ENCODE data around the gene GPR132. TPM values are rescaled to one million over a fixed set of nuclear protein-coding genes. Genes with fewer than 3 reads are reported as not detected.

The GPR132 gene
- total RNA-seq, 1 experiment from 2014 or later, result 0.08 TPM

- no peak overlapping the region for H3K27ac ChIP-seq (ENCODE audit: low read length)
- CTCF ChIA-PET, result no interaction called here
- H3K36me3 ChIP-seq (ENCODE audit: control insufficient read depth, insufficient read depth, low read length), result no peaks in the 10 kb centered on the region
- no peaks in the 10 kb centered on the region for H3K27me3 ChIP-seq (ENCODE audit: control insufficient read depth, insufficient read depth, low read length)
- BruUV-seq (replicated peaks), result no TSS peak
- intact Hi-C loops (cut with micrococcal nuclease; ENCODE audit: unreplicated experiment), result no loop called here
- H3K9me3 ChIP-seq (ENCODE audit: control insufficient read depth, insufficient read depth, low read depth, low read length), result no peaks in the 10 kb centered on the region
- POLR2A ChIA-PET, result no interaction called here
- DNase-seq (ENCODE audit: low read depth, low spot score) (no peak), ATAC-seq (no peak)
- peaks cover 4% of the 10 kb centered on the region for H3K4me1 ChIP-seq (ENCODE audit: control insufficient read depth, insufficient read depth, low read length)
- TF ChIP-seq, protein P1, sequence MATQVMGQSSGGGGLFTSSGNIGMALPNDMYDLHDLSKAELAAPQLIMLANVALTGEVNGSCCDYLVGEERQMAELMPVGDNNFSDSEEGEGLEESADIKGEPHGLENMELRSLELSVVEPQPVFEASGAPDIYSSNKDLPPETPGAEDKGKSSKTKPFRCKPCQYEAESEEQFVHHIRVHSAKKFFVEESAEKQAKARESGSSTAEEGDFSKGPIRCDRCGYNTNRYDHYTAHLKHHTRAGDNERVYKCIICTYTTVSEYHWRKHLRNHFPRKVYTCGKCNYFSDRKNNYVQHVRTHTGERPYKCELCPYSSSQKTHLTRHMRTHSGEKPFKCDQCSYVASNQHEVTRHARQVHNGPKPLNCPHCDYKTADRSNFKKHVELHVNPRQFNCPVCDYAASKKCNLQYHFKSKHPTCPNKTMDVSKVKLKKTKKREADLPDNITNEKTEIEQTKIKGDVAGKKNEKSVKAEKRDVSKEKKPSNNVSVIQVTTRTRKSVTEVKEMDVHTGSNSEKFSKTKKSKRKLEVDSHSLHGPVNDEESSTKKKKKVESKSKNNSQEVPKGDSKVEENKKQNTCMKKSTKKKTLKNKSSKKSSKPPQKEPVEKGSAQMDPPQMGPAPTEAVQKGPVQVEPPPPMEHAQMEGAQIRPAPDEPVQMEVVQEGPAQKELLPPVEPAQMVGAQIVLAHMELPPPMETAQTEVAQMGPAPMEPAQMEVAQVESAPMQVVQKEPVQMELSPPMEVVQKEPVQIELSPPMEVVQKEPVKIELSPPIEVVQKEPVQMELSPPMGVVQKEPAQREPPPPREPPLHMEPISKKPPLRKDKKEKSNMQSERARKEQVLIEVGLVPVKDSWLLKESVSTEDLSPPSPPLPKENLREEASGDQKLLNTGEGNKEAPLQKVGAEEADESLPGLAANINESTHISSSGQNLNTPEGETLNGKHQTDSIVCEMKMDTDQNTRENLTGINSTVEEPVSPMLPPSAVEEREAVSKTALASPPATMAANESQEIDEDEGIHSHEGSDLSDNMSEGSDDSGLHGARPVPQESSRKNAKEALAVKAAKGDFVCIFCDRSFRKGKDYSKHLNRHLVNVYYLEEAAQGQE (IDR thresholded peaks at IDR 0.05; ENCODE audit: insufficient read depth in 1 of 2, low read depth in 2 of 2, low read length in 1 of 2), result no peak
- no peak for TF ChIP-seq SIN3A (IDR thresholded peaks at IDR 0.05; ENCODE audit: borderline replicate concordance, insufficient read depth, low read depth, low read length)
- TF ChIP-seq POLR2AphosphoS5 (IDR thresholded peaks at IDR 0.05; ENCODE audit: low read depth, low read length), result no peak
- TF ChIP-seq CTCF (IDR thresholded peaks at IDR 0.05), result no peak
- no peak for TF ChIP-seq TCF7L2 (IDR thresholded peaks at IDR 0.05; ENCODE audit: low read depth, low read length)
- in situ Hi-C loops (cut with HindIII; ENCODE audit: low pct_unique_long_range_greater_than_20kb, low sequenced_read_pairs), result no loop called here
- H3K4me3 ChIP-seq (ENCODE audit: low read depth in 2 of 2, low read length in 2 of 2), result no peak overlapping the region
Observed at GRCh38 chr14:105030836-105031396, 34.3 kb downstream of the GPR132 start.

GRCh38 chr14:105030194-105030593 lies 35.0 kb downstream of the GPR132 start:
- ChIA-PET POLR2A (no interaction called here), CTCF (no interaction called here)
- Histone ChIP-seq H3K9me3 (ENCODE audit: control insufficient read depth, insufficient read depth, low read depth, low read length) (no peaks in the 10 kb centered on the region), H3K27me3 (ENCODE audit: control insufficient read depth, insufficient read depth, low read length) (no peaks in the 10 kb centered on the region), H3K36me3 (ENCODE audit: control insufficient read depth, insufficient read depth, low read length) (no peaks in the 10 kb centered on the region), H3K27ac (ENCODE audit: low read length) (no peak overlapping the region), H3K4me1 (ENCODE audit: control insufficient read depth, insufficient read depth, low read length) (peaks cover 4% of the 10 kb centered on the region), H3K4me3 (ENCODE audit: low read depth in 2 of 2, low read length in 2 of 2) (no peak overlapping the region)
- TF ChIP-seq TCF7L2 (IDR thresholded peaks at IDR 0.05; ENCODE audit: low read depth, low read length) (no peak), CTCF (IDR thresholded peaks at IDR 0.05) (no peak), POLR2AphosphoS5 (IDR thresholded peaks at IDR 0.05; ENCODE audit: low read depth, low read length) (no peak)
- intact Hi-C loops (cut with micrococcal nuclease; ENCODE audit: unreplicated experiment) (no loop called here), in situ Hi-C loops (cut with HindIII; ENCODE audit: low pct_unique_long_range_greater_than_20kb, low sequenced_read_pairs) (no loop called here)
- no TSS peak for BruUV-seq (replicated peaks)
- ATAC-seq (no peak), DNase-seq (ENCODE audit: low read depth, low spot score) (no peak)
